ENCODE results near the gene CD58. TPM values are rescaled to one million over a fixed set of nuclear protein-coding genes. Genes with fewer than 3 reads are reported as not detected.
"Not testable (repeated sequence)": the region's sequence is repeated elsewhere in the genome, so short reads cannot be mapped to it uniquely, and the experiment has no call there.

Gene CD58, protein sequence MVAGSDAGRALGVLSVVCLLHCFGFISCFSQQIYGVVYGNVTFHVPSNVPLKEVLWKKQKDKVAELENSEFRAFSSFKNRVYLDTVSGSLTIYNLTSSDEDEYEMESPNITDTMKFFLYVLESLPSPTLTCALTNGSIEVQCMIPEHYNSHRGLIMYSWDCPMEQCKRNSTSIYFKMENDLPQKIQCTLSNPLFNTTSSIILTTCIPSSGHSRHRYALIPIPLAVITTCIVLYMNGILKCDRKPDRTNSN
- total RNA-seq: 15.1 TPM

DNA sequence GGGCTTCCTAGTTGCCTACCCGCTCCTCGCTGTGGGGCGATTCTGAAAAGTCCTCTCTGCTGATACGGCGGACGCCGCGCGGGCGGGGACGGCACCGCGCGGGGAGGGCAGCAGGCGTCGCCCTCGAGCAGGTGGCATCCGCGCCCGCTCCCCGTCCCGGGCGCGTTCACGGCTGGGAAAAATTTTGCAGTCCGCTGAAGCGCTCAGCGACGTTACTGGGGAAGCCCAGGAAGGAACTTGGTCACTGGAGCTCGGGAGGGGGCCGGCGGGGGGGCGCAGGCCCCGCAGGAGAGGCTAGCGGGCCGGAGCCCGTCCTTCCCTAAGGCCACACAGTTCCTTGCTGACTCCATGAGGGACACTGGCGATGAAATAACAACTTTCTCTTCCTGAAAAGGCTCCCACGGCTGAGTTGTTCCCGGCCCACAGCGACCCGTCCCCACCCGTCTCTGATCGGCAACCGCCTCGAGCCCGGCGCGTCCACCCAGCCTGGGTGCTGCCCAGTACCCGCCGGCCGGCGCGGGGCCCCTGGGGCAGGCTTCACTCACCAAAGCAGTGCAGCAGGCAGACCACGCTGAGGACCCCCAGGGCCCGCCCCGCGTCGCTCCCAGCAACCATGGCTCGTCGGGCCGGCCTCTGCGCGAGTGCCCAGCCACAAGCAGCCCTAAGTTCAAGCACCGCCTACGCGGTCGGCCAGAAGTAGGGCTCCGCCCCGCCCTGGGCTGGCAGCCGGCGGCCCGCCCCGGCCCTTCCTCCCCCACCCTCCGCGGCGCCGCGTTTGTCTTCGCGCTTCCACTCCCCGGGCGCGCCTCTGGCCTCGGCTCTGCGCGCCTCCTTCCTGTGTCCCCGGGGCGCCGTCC lies at the start of gene CD58:
TSS of gene CD58 (minus strand) at position 669 of the 857 bp plus-strand sequence. CDS start at position 615, 54 bp downstream.
- Histone ChIP-seq H3K4me3 (ENCODE audit: low read length in 3 of 3) (peak within 1 kb of the TSS; percentile 76 to 85 (median 80)), H3K27ac (ENCODE audit: low read depth, low read length) (peak within 1 kb of the TSS; percentile 93), H3K4me1 (ENCODE audit: control insufficient read depth in 3 of 3, insufficient read depth in 3 of 3, low read length in 3 of 3) (peaks cover 17 to 21% (median 18%) of the 10 kb centered on the region in 3 donors), H3K9me3 (ENCODE audit: control insufficient read depth in 3 of 3, low read length in 3 of 3) (no peaks in the 10 kb centered on the region), H3K9ac (ENCODE audit: low read depth in 1 of 3, low read length in 3 of 3) (peak within 1 kb of the TSS; percentile 86 to 93 (median 90)), H3K27me3 (ENCODE audit: control insufficient read depth in 3 of 3, insufficient read depth in 3 of 3, low read length in 3 of 3) (no peaks in the 10 kb centered on the region), H3K36me3 (ENCODE audit: control insufficient read depth in 3 of 3, insufficient read depth in 3 of 3, low read length in 3 of 3) (no peaks in the 10 kb centered on the region)

DNA sequence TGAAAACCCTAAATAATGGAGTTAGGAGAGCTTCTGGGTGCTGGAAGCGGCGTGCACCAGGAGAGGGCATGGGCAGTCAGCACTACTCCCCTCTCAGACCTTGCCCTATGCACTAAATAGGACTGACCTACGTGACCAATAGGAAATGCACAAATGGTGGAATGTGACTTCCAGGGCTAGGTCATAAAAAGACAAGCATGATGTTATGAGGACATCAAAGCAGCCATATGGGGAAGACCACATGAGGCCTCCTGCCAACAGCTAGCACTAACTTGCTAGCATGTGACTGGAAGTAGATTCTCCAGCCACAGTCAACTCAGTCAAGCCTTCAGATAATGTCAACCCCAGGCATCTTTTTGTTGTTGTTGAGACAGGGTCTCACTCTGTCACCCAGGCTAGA lies 49.6 kb upstream of the CD58 start:
- not testable (repeated sequence) for H3K4me3 ChIP-seq (ENCODE audit: low read length in 3 of 3); H3K36me3 ChIP-seq (ENCODE audit: control insufficient read depth in 3 of 3, insufficient read depth in 3 of 3, low read length in 3 of 3); H3K27ac ChIP-seq (ENCODE audit: low read depth, low read length); H3K4me1 ChIP-seq (ENCODE audit: control insufficient read depth in 3 of 3, insufficient read depth in 3 of 3, low read length in 3 of 3); H3K9me3 ChIP-seq (ENCODE audit: control insufficient read depth in 3 of 3, low read length in 3 of 3); H3K27me3 ChIP-seq (ENCODE audit: control insufficient read depth in 3 of 3, insufficient read depth in 3 of 3, low read length in 3 of 3); H3K9ac ChIP-seq (ENCODE audit: low read depth in 1 of 3, low read length in 3 of 3)

DNA sequence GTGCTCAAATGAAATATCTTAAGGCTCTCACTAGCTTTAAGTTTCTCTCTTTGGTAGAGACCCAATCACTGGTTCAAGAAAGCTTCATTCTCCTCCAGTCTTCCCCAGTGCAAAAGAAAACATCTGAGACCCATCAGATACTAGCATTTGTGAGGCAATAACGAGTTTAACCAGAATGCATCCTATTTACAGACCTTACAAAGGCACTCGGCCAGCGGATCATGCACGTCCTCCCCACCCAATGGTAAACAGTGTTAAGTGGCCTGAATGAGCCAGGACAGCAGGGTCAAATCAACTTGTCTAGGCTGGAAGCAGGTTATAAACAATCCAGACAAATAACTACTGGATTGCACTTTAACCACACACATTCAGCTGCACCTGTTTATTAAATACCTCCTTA lies 48.3 kb upstream of the CD58 start:
- H3K4me1 ChIP-seq (ENCODE audit: control insufficient read depth in 3 of 3, insufficient read depth in 3 of 3, low read length in 3 of 3); H3K4me3 ChIP-seq (ENCODE audit: low read length in 3 of 3); H3K36me3 ChIP-seq (ENCODE audit: control insufficient read depth in 3 of 3, insufficient read depth in 3 of 3, low read length in 3 of 3); H3K9ac ChIP-seq (ENCODE audit: low read depth in 1 of 3, low read length in 3 of 3); H3K27ac ChIP-seq (ENCODE audit: low read depth, low read length); H3K27me3 ChIP-seq (ENCODE audit: control insufficient read depth in 3 of 3, insufficient read depth in 3 of 3, low read length in 3 of 3); H3K9me3 ChIP-seq (ENCODE audit: control insufficient read depth in 3 of 3, low read length in 3 of 3): not testable (repeated sequence)

DNA sequence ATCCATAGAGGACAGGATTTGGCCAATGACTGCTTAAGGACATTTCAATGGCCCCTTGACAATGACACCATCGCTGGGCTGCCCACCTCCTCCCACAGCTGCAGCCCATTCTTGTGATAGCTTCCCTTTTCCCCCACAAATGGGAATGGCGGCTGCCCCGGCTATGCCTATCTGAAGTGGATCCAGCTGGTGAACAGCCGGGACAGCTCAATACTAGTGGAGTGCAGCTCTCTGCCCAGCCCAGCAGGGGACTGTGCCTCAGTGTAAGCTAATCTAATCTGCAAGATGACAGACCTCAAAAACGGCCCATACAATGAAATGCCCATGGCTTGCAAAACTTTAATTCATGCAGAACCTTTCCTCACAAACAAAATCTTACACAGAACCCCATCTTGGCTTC lies 47.0 kb upstream of the CD58 start:
- H3K9me3 ChIP-seq (ENCODE audit: control insufficient read depth in 3 of 3, low read length in 3 of 3); H3K9ac ChIP-seq (ENCODE audit: low read depth in 1 of 3, low read length in 3 of 3); H3K4me3 ChIP-seq (ENCODE audit: low read length in 3 of 3); H3K27me3 ChIP-seq (ENCODE audit: control insufficient read depth in 3 of 3, insufficient read depth in 3 of 3, low read length in 3 of 3); H3K27ac ChIP-seq (ENCODE audit: low read depth, low read length); H3K36me3 ChIP-seq (ENCODE audit: control insufficient read depth in 3 of 3, insufficient read depth in 3 of 3, low read length in 3 of 3); H3K4me1 ChIP-seq (ENCODE audit: control insufficient read depth in 3 of 3, insufficient read depth in 3 of 3, low read length in 3 of 3): not testable (repeated sequence)

DNA sequence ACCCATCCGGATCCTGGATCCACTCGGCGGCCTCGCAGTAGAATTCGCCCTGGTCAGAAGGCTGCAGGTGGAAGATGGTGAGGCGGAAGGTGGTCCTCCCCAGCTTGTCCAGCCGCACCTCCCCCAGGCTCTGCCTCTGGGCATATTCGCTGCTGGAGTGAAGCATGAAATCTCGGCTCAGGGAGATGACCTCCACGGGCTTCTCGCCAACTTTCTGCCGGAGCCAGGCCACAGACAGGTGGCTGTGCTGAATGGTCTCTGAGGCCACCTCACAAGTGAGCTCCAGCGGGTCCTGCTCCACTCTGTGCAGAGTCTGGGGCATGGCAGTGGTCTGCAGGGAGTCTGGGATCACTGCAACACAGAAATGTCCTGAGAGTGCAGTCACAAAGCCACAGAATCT lies 43.0 kb upstream of the CD58 start:
- not testable (repeated sequence) for H3K36me3 ChIP-seq (ENCODE audit: control insufficient read depth in 3 of 3, insufficient read depth in 3 of 3, low read length in 3 of 3); H3K4me1 ChIP-seq (ENCODE audit: control insufficient read depth in 3 of 3, insufficient read depth in 3 of 3, low read length in 3 of 3); H3K4me3 ChIP-seq (ENCODE audit: low read length in 3 of 3); H3K27me3 ChIP-seq (ENCODE audit: control insufficient read depth in 3 of 3, insufficient read depth in 3 of 3, low read length in 3 of 3); H3K27ac ChIP-seq (ENCODE audit: low read depth, low read length); H3K9ac ChIP-seq (ENCODE audit: low read depth in 1 of 3, low read length in 3 of 3); H3K9me3 ChIP-seq (ENCODE audit: control insufficient read depth in 3 of 3, low read length in 3 of 3)

DNA sequence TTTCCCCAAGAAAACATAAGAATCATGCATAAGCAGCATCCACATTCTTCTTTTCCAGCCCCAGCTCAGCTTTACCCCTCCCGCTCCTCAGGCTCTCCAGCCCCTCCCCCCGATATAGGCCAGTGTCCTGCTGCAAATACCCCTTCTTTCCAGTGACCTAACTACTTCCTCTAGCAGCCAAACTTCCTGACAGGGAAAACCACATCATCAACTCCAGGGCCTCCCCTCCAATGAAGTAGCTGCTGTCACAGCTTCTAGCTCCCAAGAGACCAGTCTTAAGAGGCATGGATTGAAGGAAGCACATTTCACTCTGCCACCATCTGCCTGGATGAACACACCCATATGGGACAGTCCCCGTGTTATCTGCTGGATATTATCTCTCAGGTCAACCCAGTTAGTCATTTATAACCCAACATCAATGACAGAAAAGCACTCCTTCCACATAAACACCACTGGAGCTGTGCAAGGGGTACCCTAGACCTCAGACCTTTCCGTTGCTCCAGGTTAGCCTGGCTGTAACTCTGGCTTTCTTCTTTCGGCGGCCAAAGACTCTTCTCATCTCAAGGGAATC lies 39.1 kb upstream of the CD58 start:
- not testable (repeated sequence) for H3K36me3 ChIP-seq (ENCODE audit: control insufficient read depth in 3 of 3, insufficient read depth in 3 of 3, low read length in 3 of 3); H3K9ac ChIP-seq (ENCODE audit: low read depth in 1 of 3, low read length in 3 of 3); H3K27me3 ChIP-seq (ENCODE audit: control insufficient read depth in 3 of 3, insufficient read depth in 3 of 3, low read length in 3 of 3); H3K4me1 ChIP-seq (ENCODE audit: control insufficient read depth in 3 of 3, insufficient read depth in 3 of 3, low read length in 3 of 3); H3K4me3 ChIP-seq (ENCODE audit: low read length in 3 of 3); H3K27ac ChIP-seq (ENCODE audit: low read depth, low read length); H3K9me3 ChIP-seq (ENCODE audit: control insufficient read depth in 3 of 3, low read length in 3 of 3)

DNA sequence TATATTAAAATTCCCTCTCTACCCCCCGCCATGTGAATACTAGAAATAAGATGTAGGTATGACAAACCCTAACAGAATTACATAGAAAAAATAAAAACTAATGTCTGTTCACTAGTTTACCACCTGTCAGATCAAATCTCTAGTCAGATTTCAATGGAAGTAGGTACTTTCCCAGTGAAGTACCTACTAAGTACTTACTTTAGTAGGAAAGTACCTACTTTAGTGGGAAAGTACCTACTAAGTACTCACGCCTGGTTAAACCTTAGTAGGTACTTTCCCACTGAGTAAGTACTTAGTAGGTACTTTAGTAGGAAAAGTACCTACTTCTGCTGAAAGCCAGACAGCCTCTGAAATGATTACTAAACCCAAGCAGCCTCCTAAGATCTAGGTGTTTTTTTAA lies 38.0 kb upstream of the CD58 start:
- H3K27me3 ChIP-seq (ENCODE audit: control insufficient read depth in 3 of 3, insufficient read depth in 3 of 3, low read length in 3 of 3); H3K9me3 ChIP-seq (ENCODE audit: control insufficient read depth in 3 of 3, low read length in 3 of 3); H3K4me1 ChIP-seq (ENCODE audit: control insufficient read depth in 3 of 3, insufficient read depth in 3 of 3, low read length in 3 of 3); H3K27ac ChIP-seq (ENCODE audit: low read depth, low read length); H3K9ac ChIP-seq (ENCODE audit: low read depth in 1 of 3, low read length in 3 of 3); H3K4me3 ChIP-seq (ENCODE audit: low read length in 3 of 3); H3K36me3 ChIP-seq (ENCODE audit: control insufficient read depth in 3 of 3, insufficient read depth in 3 of 3, low read length in 3 of 3): not testable (repeated sequence)

DNA sequence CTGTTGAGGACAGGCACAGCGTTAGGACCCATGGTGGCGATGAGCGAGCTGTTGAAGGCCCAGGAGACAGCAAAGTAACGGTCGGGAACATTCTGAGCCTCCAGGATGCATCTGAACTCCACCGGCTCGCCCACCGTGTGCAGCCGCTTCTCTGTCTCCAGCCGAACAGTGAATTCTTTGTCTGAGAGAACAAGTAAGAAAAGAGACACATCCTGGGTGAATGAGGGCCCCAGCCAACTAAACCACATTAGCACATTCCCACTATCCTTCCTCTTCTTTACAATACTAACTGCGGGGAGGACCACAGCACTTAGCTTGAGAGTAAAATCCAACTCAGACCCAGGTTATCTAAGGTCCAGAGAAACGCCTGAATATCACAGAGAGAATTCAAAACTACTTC lies 37.3 kb upstream of the CD58 start:
- H3K4me3 ChIP-seq (ENCODE audit: low read length in 3 of 3); H3K27ac ChIP-seq (ENCODE audit: low read depth, low read length); H3K9ac ChIP-seq (ENCODE audit: low read depth in 1 of 3, low read length in 3 of 3); H3K9me3 ChIP-seq (ENCODE audit: control insufficient read depth in 3 of 3, low read length in 3 of 3); H3K4me1 ChIP-seq (ENCODE audit: control insufficient read depth in 3 of 3, insufficient read depth in 3 of 3, low read length in 3 of 3); H3K27me3 ChIP-seq (ENCODE audit: control insufficient read depth in 3 of 3, insufficient read depth in 3 of 3, low read length in 3 of 3); H3K36me3 ChIP-seq (ENCODE audit: control insufficient read depth in 3 of 3, insufficient read depth in 3 of 3, low read length in 3 of 3): not testable (repeated sequence)

DNA sequence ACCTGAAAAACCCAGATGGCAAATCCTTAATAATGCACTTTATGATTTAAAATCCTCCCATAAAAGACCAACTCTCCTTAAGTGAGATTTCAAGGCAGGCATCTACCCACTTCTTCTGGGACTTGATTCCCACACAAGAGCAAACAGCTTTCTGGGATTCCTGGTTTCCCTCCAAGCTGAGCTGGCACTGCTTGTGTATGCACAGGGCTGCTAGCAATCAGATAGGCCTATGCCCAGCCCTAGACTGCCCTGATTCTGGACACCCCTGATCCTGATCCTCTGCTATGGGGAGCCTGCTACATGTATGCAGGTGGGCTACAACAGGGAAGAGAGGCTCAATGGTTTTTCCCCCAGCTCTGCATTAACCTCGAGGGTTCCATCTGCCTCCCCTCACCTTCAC lies 36.6 kb upstream of the CD58 start:
- not testable (repeated sequence) for H3K9ac ChIP-seq (ENCODE audit: low read depth in 1 of 3, low read length in 3 of 3); H3K36me3 ChIP-seq (ENCODE audit: control insufficient read depth in 3 of 3, insufficient read depth in 3 of 3, low read length in 3 of 3); H3K27me3 ChIP-seq (ENCODE audit: control insufficient read depth in 3 of 3, insufficient read depth in 3 of 3, low read length in 3 of 3); H3K4me3 ChIP-seq (ENCODE audit: low read length in 3 of 3); H3K9me3 ChIP-seq (ENCODE audit: control insufficient read depth in 3 of 3, low read length in 3 of 3); H3K27ac ChIP-seq (ENCODE audit: low read depth, low read length); H3K4me1 ChIP-seq (ENCODE audit: control insufficient read depth in 3 of 3, insufficient read depth in 3 of 3, low read length in 3 of 3)

DNA sequence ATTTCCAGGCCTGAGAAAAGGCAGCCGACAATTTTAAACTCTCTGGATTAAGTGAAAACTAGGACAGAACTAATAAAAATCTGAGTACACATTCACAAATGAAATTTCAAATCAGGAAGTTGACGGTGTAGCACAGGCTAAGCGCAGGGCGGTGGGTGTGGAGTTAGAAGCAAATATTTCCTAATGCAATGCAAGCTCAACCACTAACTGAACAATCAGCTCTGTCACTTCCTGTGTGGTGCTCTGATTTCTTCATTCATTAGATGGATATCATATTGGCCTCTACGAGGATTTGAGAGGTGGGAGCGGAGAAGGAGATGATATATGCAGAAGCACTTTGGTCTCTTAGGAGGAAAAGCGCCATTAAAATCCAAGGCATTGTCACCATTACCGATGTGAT lies 35.2 kb upstream of the CD58 start:
- not testable (repeated sequence) for H3K27ac ChIP-seq (ENCODE audit: low read depth, low read length); H3K4me1 ChIP-seq (ENCODE audit: control insufficient read depth in 3 of 3, insufficient read depth in 3 of 3, low read length in 3 of 3); H3K36me3 ChIP-seq (ENCODE audit: control insufficient read depth in 3 of 3, insufficient read depth in 3 of 3, low read length in 3 of 3); H3K4me3 ChIP-seq (ENCODE audit: low read length in 3 of 3); H3K9ac ChIP-seq (ENCODE audit: low read depth in 1 of 3, low read length in 3 of 3); H3K9me3 ChIP-seq (ENCODE audit: control insufficient read depth in 3 of 3, low read length in 3 of 3); H3K27me3 ChIP-seq (ENCODE audit: control insufficient read depth in 3 of 3, insufficient read depth in 3 of 3, low read length in 3 of 3)
